HEK293 (cell line): ENCODE measurements around the gene M6PR.
"Not testable (repeated sequence)": the region's sequence is repeated elsewhere in the genome, so short reads cannot be mapped to it uniquely, and the experiment has no call there.

ENCODE experiments used
- CTCF ChIA-PET: fragments of 350-600 bp; formaldehyde crosslinking; extraction: SDS; loops from one replicate; lab custom pipeline; 2021; ENCODE audit warnings: antibody characterized with exemption; lab: Yijun Ruan, JAX
- POLR2A ChIA-PET: fragments of 300-600 bp; formaldehyde crosslinking; extraction: SDS; loops from one replicate; lab custom pipeline; 2020; ENCODE audit warnings: antibody characterized with exemption, inconsistent platforms; lab: Yijun Ruan, JAX
- H3K27ac ChIP-seq: fragments of 200-500 bp; sonication (Bioruptor generic); 2 replicates; pipeline ENCODE4 v1.5.1; 2014; ENCODE audit warnings: low read depth, low read length, control low read depth, inconsistent platforms; ENCODE audit errors: extremely low read depth
- H3K36me3 ChIP-seq, 2 experiments: fragments of 200-500 bp in 1 of 2; sonication (Bioruptor generic) in 1 of 2; 1 replicate in 1 of 2; 2 replicates in 1 of 2; pipeline ENCODE4 v1.5.1; 2014 to 2017; ENCODE audit warnings: inconsistent platforms in 2 of 2, low read length in 2 of 2; ENCODE audit not compliant: control insufficient read depth in 2 of 2, insufficient read depth in 1 of 2
- H3K4me1 ChIP-seq: fragments of 200-500 bp; sonication (Bioruptor generic); 2 replicates; pipeline ENCODE4 v1.5.1; 2014; ENCODE audit warnings: mild to moderate bottlenecking, low read length, inconsistent platforms; ENCODE audit not compliant: control insufficient read depth, insufficient read depth
- H3K4me3 ChIP-seq: 2 replicates; pipeline ENCODE4 v1.5.1; 2011; ENCODE audit warnings: low read depth, mild to moderate bottlenecking, control low read depth, low read length, moderate library complexity
- H3K9me3 ChIP-seq: fragments of 200-500 bp; sonication (Bioruptor generic); 2 replicates; pipeline ENCODE4 v1.5.1; 2014; ENCODE audit warnings: low read depth, low read length, inconsistent platforms; ENCODE audit not compliant: control insufficient read depth, insufficient read depth
- HOXA7 ChIP-seq: sonication (generic); formaldehyde crosslinking; IDR thresholded peaks from 2 replicates; pipeline ENCODE4 v1.8.1; 2022; ENCODE audit warnings: missing genetic modification reagents, borderline replicate concordance
- MYNN ChIP-seq: fragments of 450-650 bp; formaldehyde crosslinking; IDR thresholded peaks from 2 replicates; pipeline ENCODE4 v1.5.1; 2016; ENCODE audit warnings: missing biosample characterization, missing genetic modification characterization, borderline replicate concordance
- SP2 ChIP-seq: fragments of 450-650 bp; formaldehyde crosslinking; IDR thresholded peaks from 2 replicates; pipeline ENCODE4 v1.5.1; 2016; ENCODE audit warnings: missing biosample characterization, missing genetic modification characterization
- ZNF37A ChIP-seq: fragments of 450-650 bp; IDR thresholded peaks from 2 replicates; pipeline ENCODE4 v1.5.1; 2018; ENCODE audit warnings: missing biosample characterization, missing genetic modification characterization
- ZNF677 ChIP-seq: fragments of 450-650 bp; IDR thresholded peaks from 2 replicates; pipeline ENCODE4 v1.5.0; 2018; ENCODE audit warnings: missing biosample characterization, mild to moderate bottlenecking, missing genetic modification characterization, moderate library complexity
- TF ChIP-seq, protein P1 (sequence below): fragments of 450-650 bp; formaldehyde crosslinking; IDR thresholded peaks from 2 replicates; pipeline ENCODE4 v1.5.1; 2016; ENCODE audit warnings: missing biosample characterization, missing genetic modification characterization
- TF ChIP-seq, protein P2 (sequence below): fragments of 450-650 bp; formaldehyde crosslinking; IDR thresholded peaks from 2 replicates; pipeline ENCODE4 v1.5.1; 2017; ENCODE audit warnings: missing biosample characterization, missing genetic modification characterization

The M6PR gene

DNA sequence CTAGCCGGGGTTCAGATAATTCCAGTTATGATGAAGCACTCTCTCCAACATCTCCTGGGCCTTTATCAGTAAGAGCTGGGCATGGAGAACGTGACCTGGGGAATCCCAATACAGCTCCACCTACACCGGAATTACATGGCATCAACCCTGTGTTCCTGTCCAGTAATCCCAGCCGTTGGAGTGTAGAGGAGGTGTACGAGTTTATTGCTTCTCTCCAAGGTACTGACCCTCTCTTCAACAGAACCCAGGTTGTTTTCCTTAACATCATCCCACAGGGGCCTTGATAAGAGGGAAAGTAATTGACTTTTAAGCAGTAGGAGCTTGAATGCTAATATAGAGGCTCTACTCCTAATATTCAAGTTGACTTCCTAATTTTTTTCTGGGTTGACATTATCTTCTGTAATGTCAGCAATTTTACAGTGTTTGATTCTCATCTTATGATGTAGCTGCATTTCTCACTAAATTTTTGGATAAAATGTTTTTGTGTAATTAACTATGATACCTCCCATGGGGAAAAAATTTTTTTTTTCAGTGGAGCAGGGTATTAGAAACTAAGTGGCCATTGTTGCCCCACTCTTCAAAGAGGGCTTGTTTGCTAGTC, 11.5 kb downstream of the M6PR start:
- CTCF ChIA-PET: interaction anchor here (0.6 kb wide), 1 partner anchor 33 kb away, joined by 3 read pairs; no protein-coding TSS in a partner anchor
- H3K27ac ChIP-seq: not testable (repeated sequence)
- peaks cover 21 to 64% of the 10 kb centered on the region in 2 experiments for H3K36me3 ChIP-seq
- TF ChIP-seq, protein P1, sequence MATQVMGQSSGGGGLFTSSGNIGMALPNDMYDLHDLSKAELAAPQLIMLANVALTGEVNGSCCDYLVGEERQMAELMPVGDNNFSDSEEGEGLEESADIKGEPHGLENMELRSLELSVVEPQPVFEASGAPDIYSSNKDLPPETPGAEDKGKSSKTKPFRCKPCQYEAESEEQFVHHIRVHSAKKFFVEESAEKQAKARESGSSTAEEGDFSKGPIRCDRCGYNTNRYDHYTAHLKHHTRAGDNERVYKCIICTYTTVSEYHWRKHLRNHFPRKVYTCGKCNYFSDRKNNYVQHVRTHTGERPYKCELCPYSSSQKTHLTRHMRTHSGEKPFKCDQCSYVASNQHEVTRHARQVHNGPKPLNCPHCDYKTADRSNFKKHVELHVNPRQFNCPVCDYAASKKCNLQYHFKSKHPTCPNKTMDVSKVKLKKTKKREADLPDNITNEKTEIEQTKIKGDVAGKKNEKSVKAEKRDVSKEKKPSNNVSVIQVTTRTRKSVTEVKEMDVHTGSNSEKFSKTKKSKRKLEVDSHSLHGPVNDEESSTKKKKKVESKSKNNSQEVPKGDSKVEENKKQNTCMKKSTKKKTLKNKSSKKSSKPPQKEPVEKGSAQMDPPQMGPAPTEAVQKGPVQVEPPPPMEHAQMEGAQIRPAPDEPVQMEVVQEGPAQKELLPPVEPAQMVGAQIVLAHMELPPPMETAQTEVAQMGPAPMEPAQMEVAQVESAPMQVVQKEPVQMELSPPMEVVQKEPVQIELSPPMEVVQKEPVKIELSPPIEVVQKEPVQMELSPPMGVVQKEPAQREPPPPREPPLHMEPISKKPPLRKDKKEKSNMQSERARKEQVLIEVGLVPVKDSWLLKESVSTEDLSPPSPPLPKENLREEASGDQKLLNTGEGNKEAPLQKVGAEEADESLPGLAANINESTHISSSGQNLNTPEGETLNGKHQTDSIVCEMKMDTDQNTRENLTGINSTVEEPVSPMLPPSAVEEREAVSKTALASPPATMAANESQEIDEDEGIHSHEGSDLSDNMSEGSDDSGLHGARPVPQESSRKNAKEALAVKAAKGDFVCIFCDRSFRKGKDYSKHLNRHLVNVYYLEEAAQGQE (tag by site-specific recombination): peak; percentile 89
- TF ChIP-seq, all 188 proteins: peak for 1; not testable (repeated sequence) for 187
- POLR2A ChIA-PET: interaction anchor here (0.7 to 1.8 kb wide), 2 partner anchors 11 to 790 kb away, joined by 3 to 8 read pairs; partner anchors contain the start of gene M6PR
- not testable (repeated sequence) for H3K4me3 ChIP-seq, H3K4me1 ChIP-seq, H3K9me3 ChIP-seq

DNA sequence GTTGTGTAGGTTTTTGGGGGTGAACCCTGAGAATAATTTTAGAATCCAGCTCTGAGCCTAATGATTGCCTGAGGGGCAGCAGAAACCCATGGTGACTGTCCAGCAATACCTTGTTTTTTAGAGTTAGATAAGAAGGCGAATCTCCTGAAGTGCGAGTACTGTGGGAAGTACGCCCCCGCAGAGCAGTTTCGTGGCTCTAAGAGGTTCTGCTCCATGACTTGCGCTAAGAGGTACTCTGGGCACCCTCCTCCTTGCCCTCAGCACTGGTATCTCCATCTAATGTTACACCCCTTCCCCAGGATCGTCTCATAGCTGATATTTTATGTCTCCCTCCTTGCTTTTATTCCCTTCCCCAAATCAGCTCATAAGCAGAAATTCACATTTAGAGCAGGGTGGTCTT, 12.7 kb downstream of the M6PR start:
- Histone ChIP-seq H3K9me3 (no peaks in the 10 kb centered on the region), H3K4me1 (no peaks in the 10 kb centered on the region), H3K4me3 (no peak overlapping the region), H3K27ac (no peak overlapping the region), H3K36me3 (peaks cover 13 to 60% of the 10 kb centered on the region in 2 experiments)
- TF ChIP-seq, protein P2, sequence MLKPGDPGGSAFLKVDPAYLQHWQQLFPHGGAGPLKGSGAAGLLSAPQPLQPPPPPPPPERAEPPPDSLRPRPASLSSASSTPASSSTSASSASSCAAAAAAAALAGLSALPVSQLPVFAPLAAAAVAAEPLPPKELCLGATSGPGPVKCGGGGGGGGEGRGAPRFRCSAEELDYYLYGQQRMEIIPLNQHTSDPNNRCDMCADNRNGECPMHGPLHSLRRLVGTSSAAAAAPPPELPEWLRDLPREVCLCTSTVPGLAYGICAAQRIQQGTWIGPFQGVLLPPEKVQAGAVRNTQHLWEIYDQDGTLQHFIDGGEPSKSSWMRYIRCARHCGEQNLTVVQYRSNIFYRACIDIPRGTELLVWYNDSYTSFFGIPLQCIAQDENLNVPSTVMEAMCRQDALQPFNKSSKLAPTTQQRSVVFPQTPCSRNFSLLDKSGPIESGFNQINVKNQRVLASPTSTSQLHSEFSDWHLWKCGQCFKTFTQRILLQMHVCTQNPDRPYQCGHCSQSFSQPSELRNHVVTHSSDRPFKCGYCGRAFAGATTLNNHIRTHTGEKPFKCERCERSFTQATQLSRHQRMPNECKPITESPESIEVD (tag by site-specific recombination): no peak
- TF ChIP-seq MYNN (tag by site-specific recombination): no peak
- TF ChIP-seq ZNF677: no peak
- TF ChIP-seq HOXA7: no peak
- no peak for TF ChIP-seq ZNF37A (tag by site-specific recombination)
- no peak for TF ChIP-seq SP2
- ChIA-PET CTCF (no interaction called here), POLR2A (no interaction called here)

DNA sequence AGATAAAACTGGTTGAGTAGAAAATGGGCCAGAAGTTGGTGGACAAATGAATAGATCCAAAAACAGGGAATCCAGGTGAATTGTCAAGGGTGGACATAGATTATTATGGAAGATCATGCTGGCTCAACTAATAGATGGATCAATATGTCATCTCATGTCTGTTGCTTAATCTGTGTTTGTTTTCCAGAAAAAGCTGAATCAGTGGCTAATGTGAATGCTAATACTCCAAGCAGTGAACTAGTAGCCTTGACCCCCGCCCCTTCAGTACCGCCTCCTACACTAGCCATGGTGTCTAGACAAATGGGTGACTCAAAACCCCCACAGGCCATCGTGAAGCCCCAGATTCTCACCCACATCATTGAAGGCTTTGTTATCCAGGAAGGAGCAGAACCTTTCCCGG, 15.4 kb downstream of the M6PR start:
- H3K27ac ChIP-seq, POLR2A ChIA-PET, H3K4me3 ChIP-seq, H3K9me3 ChIP-seq, H3K4me1 ChIP-seq: not testable (repeated sequence)
- H3K36me3 ChIP-seq: peaks cover 22 to 71% of the 10 kb centered on the region in 2 experiments
- CTCF ChIA-PET: interaction anchor here (0.7 kb wide), 1 partner anchor 64 kb away, joined by 4 read pairs; no protein-coding TSS in a partner anchor

DNA sequence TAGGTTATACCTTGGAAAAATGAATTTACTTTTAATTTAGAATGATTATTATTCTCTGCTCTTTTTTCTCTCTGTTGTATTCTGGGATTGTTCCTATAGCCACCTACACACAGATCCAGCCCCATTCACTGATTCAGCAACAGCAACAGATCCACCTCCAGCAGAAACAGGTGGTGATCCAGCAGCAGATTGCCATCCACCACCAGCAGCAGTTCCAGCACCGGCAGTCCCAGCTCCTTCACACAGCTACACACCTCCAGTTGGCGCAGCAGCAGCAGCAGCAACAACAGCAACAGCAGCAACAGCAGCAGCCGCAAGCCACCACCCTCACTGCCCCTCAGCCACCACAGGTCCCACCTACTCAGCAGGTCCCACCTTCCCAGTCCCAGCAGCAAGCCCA, 17.0 kb downstream of the M6PR start:
- H3K27ac ChIP-seq, H3K9me3 ChIP-seq, POLR2A ChIA-PET, H3K4me1 ChIP-seq, H3K4me3 ChIP-seq: not testable (repeated sequence)
- CTCF ChIA-PET: interaction anchor here (0.7 kb wide), 1 partner anchor 74 kb away, joined by 3 read pairs; no protein-coding TSS in a partner anchor
- peaks cover 14 to 57% of the 10 kb centered on the region in 2 experiments for H3K36me3 ChIP-seq

DNA sequence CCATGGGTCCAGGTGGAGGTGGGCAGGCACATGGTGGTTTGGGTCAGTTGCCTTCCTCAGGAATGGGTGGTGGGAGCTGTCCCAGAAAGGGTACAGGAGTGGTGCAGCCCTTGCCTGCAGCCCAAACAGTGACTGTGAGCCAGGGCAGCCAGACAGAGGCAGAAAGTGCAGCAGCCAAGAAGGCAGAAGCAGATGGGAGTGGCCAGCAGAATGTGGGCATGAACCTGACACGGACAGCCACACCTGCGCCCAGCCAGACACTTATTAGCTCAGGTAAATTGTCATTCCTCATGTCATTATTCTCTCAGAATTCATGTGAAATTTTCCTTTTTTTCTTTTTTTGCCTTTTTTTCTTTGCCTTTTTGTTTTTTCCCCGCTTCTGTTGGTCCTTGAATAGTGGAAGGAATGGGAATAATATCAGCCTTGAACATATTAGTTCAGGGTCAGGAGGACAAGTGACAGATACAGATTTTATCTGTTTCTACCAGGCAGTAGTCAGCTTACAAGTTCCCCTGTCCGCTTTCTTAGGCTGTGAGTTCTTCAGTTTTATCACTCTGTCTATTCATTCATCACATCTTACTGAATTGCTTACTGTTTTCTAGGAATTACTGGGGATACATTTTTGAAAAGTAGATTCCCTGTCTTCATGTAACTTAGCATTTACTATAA, 18.7 kb downstream of the M6PR start:
- POLR2A ChIA-PET, CTCF ChIA-PET, H3K4me3 ChIP-seq, H3K27ac ChIP-seq, H3K9me3 ChIP-seq, H3K4me1 ChIP-seq: not testable (repeated sequence)
- H3K36me3 ChIP-seq: peaks cover 14 to 53% of the 10 kb centered on the region in 2 experiments
